Muscle of back (tissue), 13 donors: Measurements from ENCODE around the gene GABARAPL1. TPM values are rescaled to one million over a fixed set of nuclear protein-coding genes. Genes with fewer than 3 reads are reported as not detected.
"Not testable (repeated sequence)": the region's sequence is repeated elsewhere in the genome, so short reads cannot be mapped to it uniquely, and the experiment has no call there.

Experiments used
- DNase-seq, 3 donors: peaks; one replicate each; pipeline versions ENCODE4 v3.0.0 to v3.0.0-alpha.2; 2013
- long read RNA-seq, 9 donors: transcript quantifications; one replicate each; lab custom pipeline, GENCODE V29; 2026
- polyA plus RNA-seq, 10 donors: library from polyadenylated mRNA; unstranded; fragments of 120-200 nt; gene quantifications; one replicate each; pipeline ENCODE4 v1.2.1, GENCODE V29; 2013; ENCODE audit not compliant: insufficient read length in 10 of 10

Gene GABARAPL1
- 10 to 100 TPM; 19.6 to 29.2 (median 24.8) TPM for polyA plus RNA-seq
- long read RNA-seq, donor 1, transcript GABARAPL1-201 (4 exons, 1,957 nt) = major isoform, 6 of 7 reads
- long read RNA-seq, donor 1, partial matches to known transcripts = 0 of 7 reads
- long read RNA-seq, donor 1, other reads (novel, unspliced or antisense) = 0 of 7 reads
- long read RNA-seq, donor 2, transcript GABARAPL1-201 (4 exons, 1,957 nt) = major isoform, 10 of 10 reads
- long read RNA-seq, donor 2, partial matches to known transcripts = 0 of 10 reads
- long read RNA-seq, donor 2, other reads (novel, unspliced or antisense) = 0 of 10 reads
- long read RNA-seq, donor 3 = 0 reads
- long read RNA-seq, donor 4, transcript GABARAPL1-201 (4 exons, 1,957 nt) = major isoform, 7 of 7 reads
- long read RNA-seq, donor 4, partial matches to known transcripts = 0 of 7 reads
- long read RNA-seq, donor 4, other reads (novel, unspliced or antisense) = 0 of 7 reads
- long read RNA-seq, donor 5, transcript GABARAPL1-201 (4 exons, 1,957 nt) = major isoform, 11 of 14 reads
- long read RNA-seq, donor 5, partial matches to known transcripts = 0 of 14 reads
- long read RNA-seq, donor 5, other reads (novel, unspliced or antisense) = 0 of 14 reads
- long read RNA-seq, donor 6, transcript GABARAPL1-201 (4 exons, 1,957 nt) = major isoform, 8 of 10 reads
- long read RNA-seq, donor 6, partial matches to known transcripts = 0 of 10 reads
- long read RNA-seq, donor 6, other reads (novel, unspliced or antisense) = 0 of 10 reads
- long read RNA-seq, donor 7, transcript GABARAPL1-201 (4 exons, 1,957 nt) = major isoform, 5 of 5 reads
- long read RNA-seq, donor 7, partial matches to known transcripts = 0 of 5 reads
- long read RNA-seq, donor 7, other reads (novel, unspliced or antisense) = 0 of 5 reads
- long read RNA-seq, donor 8, transcript GABARAPL1-201 (4 exons, 1,957 nt) = major isoform, 10 of 11 reads
- long read RNA-seq, donor 8, partial matches to known transcripts = 0 of 11 reads
- long read RNA-seq, donor 8, other reads (novel, unspliced or antisense) = 0 of 11 reads
- long read RNA-seq, donor 9 = 0 reads

DNA sequence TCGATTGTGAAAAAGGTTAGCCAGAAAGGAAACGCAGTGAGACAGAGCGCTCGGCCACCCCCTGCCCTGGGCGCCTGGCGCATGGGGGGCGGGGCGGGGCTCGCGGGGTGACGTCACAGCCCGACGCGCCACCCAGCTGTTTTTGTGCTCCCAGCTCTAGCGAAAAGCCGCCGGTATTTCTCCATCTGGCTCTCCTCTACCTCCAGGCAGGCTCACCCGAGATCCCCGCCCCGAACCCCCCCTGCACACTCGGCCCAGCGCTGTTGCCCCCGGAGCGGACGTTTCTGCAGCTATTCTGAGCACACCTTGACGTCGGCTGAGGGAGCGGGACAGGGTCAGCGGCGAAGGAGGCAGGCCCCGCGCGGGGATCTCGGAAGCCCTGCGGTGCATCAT lies at the start of gene GABARAPL1:
TSS of gene GABARAPL1 (plus strand) at position 139 of the 393 bp plus-strand sequence. CDS start at position 392, 253 bp downstream.
- DNase-seq = peak; percentile 80 to 93 (median 85)

DNA sequence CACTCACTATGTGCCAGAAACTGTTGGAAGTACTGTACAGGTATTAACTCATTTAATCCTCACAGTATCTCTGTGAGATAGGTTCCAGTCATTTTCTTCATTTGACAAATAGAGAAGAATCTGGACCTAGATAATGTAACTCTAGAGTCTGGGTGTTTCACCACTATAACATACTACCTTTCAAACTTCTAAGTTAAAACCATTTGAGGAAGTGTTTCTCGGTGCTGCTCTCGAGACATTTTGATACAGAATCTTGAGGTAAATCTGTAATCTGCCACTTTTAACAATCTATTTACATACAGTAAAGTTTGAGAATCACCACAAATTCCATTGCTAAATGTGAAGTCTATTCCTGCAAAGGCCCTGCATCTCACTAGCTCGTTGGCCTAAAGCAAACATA lies 49.6 kb upstream of the GABARAPL1 start:
- no peak for DNase-seq

DNA sequence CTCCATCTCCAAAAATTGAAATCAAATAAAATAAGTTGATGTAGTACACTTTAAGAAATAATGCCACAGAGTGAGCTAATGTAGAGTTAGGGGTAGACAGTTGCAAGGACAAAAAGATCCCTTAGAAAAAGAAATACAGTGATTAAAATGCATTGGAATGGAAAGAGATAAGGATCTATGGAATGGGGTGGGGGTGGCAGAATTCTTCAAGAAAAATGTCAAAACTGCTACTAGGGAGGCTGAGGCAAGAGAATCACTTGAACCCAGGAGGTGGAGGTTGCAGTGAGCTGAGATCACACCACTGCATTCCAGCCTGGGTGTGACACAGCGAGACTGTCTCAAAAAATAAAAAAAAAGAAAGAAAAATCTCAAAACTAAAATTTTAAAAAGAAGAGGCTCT lies 47.3 kb upstream of the GABARAPL1 start:
- no peak for DNase-seq

DNA sequence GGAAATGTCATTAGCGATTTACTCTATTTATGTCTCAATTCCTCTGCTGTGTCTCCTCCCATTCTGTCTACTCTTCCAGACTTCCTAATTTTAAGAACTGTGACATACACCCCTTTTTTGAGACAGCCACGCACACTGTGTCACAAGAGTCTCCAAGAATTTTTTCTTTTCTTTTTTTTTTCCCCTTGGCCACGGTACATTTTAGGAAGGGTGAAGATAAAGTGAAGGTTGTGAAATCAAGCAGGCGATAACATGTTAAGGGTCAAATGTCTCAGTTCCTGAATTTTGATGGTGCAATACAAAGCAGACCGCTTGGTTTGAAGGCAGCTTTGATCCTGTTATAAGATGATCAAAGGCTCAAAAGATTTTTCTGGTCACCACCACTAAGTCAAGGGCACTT lies 45.1 kb upstream of the GABARAPL1 start:
- peak in 1 of 3 donors; percentile 18 for DNase-seq

DNA sequence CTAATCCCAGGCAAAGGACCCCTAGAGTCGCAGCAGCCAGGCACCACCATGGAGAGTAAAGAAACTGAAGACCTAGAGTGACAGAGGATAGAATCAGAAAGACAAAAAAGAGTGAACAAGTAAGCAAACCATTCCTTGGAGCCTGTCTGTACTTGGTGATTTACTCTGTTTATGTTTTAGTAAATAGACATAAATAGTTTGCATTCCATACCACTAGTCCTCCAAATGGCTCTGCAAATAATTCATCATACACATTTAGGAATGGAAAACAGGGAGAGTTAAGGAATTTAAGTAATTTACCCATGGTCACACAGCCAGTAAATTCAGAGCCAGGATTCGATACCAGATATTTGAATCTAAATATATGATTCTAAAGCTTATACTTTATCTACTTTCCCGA lies 43.6 kb upstream of the GABARAPL1 start:
- DNase-seq = peak in 1 of 3 donors; percentile 34

DNA sequence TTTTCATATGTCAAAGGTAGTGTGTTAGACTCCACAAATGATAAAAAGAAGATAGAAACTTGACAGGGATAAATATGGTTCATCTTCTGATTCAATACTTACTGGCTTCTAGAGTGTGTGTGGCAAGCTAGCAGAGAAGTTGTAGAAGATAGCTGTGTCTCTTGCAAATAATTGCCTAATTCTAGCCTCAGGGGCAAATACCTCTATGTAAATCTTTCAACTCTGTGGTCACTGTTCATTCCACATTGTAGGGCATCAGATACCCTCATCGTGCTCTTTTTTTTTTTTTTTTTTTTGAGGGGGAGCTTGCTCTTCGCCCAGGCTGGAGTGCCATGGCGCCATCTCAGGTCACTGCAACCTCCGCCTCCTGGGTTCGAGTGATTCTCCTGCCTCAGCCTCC lies 42.5 kb upstream of the GABARAPL1 start:
- no peak for DNase-seq

DNA sequence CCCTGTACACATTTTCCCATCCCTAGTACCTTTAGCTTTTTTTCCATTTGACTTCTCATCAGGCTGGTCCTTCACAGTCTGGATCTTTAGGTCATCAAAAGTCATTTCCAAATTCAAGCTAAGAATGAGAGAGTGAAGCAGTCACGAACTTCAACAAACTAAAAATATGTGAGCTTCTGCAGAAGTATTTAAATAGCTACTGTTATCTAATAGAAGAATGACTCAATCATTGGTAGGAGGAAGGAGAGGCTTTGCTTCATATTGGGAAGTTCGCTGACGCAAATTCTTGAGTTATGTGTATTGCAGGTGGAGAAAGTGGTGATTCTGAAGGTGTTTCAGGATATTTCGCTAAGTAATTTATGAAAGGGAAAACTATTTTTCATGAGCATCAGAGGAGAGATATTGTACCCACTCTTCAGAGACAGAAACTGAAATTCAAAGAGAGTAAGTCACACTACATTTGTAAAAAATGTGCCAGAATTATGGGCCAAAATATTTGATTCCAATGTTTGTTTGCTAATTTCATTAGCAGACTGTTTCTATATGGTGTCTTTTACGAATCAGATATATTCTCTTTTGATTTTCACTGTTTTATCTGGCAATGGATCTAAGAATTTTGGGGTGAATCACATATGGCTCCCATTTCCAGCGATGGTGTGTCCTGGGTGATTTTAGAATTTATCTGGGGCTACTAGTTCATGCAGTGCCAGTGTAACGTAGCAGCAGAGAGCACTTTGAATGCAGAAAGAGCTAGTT lies 40.5 kb upstream of the GABARAPL1 start, which contains the start of gene OLR1:
TSS of gene OLR1 (minus strand) at position 160 of the 756 bp plus-strand sequence. CDS start at position 105, 55 bp downstream.
- no peak for DNase-seq

DNA sequence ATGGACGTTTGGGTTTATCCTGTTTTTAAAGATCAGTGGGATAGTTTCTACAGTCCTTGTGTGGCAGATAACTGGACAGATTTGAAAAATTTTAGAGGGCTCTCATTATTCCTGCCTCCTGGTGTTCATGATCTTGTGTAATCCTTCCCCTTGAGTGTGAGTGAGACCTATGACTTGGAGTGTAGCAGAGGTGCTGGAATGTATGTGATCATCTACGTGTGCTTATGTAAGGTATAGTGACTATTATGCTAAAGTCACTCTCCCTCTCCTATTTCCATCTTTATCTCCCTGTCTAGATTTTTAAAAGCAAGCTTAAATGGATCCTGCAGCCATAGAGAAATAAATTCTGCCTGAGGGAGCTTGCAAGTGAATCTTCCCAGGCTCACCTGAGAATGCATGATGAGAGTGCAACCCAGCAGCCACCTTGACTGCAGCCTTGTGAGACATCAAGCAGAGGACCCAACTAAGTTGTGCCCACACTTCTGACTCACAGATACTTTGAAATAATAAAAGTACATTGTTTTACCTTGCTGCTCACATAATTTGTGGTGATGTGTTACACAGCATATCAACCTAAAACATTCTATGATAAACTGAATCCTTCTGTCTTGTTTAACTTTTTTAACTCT lies 37.6 kb upstream of the GABARAPL1 start:
- DNase-seq = no peak

DNA sequence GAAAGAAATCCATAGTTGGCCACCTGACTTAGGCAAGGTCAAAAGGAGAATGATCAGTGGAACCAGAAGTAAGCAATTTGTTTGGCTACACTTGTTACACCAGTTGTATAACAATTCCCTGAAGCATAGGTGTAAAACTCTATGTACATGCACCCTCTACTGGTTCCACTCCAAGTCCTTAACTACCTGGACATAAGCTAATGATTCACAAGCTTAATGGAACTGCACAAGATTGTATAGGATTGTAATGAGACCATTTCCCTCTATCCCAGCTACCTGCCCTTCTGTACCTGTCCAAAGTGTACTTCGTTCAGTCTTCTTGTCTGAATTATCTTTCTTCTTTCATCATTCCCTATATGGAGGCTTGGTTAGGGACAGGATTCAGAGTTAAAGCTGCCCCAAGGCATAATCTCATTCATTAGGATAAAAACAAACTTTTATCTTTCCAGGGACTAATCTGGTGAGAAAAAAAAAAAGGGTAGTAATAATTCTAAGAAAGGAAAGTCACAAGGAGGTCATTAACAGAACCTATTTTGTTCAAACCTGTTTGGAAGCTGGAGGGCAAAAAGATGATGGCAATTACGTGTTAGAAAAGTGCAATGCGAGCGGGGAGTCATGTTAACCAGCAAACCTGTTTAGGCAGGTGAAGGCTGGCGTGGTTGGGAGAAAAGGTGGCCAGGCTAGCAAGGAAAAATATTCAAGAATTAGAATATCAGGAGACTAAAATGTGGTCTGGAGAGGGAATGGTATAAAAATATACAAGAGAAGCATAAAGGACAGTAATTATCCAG lies 36.6 kb upstream of the GABARAPL1 start:
- DNase-seq = no peak

DNA sequence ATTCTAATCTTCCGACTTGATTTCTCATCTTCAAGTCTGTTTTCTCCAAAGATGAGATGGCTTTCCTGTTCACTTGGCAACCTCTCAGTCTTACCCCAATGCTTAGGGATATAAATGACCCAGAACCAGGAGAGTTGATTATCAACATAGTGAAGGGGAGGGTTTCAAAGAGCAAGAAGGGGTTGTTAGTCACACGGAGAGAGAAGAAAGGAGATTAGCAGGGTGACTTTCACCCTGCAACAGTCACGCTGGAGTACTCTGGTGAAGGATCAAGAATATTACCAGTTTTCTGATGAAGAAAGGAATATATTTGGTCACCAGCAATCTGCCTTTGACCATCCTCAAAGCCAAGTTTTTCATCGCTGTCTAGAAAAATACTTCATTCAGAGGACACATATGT lies 33.9 kb upstream of the GABARAPL1 start, which contains the start of gene TMEM52B:
TSS of gene TMEM52B (plus strand) at position 212 of the 400 bp plus-strand sequence. CDS start 543 bp downstream, outside the sequence.
- DNase-seq = no peak

DNA sequence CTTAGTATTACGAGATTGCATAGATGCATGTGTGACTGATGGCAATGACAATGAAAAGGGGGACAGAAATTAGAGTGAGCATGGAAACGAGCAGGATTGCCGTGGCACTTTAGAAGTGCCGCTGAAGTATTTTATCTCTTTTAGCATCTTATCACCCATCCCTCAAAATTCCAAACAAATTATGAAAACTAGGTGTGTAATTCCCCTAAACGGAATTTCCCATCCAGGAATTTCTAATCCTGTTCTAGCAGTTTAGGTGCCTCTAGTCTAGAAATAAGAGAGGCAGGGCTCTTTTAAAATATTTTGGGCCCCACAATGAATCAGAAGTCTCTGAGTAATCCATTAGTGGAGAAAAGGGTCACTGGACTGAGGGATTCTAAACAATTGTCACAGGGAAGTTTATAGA lies 32.9 kb upstream of the GABARAPL1 start:
- DNase-seq = no peak

DNA sequence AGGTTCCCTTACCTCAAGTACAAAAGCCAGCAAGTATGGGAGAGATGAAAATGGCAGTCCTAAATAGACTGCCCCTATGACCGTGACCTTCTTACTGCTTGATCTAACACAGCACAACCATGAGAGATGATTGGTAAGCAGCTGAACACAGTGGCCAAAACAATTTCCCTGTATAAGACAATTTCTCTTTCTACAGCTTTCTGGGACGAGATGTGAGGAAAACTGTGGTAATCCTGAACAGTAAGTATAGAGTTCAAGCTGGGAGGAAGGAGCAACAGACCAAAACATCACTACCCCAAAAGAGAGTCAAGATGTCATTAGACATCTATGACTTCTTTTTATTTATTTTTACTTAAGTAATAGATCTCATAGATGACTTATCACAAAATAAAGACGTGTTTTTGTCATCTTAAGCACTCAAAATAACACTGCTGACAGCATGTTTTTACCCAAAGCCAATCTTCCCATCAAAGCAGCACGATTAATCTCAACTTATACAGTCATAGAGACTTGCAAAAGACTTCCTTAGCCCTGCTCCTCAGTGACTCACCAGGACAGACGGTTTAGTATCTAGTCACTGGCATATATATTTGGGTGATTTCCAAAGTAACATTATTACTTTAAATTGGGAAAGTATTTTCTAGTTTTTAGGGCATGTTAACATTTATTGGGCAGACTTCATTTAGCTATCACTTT lies 30.2 kb upstream of the GABARAPL1 start:
- DNase-seq = peak in 1 of 3 donors; percentile 69

DNA sequence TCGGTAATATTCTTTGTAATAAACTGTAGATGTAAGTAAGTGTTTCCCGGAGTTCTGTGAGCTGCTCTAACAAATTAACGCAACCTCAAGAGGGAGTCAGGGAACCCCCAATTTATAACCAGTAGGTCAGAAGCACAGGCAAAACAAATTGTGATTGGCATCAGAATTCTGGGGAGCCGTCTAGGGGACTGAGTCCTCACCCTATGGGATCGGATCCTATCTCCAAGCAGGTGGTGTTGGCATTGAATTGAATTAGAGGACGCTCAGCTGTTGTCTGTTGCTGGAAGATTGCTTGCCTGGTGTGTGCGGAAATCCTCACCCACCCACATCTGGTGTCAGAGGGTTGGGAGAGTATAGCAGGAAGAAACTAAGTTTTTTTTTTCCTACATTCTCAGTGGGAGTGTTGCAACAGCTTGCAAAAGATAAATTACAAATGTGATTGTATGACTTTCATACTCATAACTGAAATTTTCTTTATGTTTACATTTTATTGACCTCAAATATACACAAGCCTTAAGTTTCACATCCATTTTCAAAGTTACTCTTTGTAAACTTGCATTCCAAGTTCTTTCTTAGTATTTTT lies 28.3 kb upstream of the GABARAPL1 start:
- DNase-seq = peak; percentile 10 to 33 (median 32)

DNA sequence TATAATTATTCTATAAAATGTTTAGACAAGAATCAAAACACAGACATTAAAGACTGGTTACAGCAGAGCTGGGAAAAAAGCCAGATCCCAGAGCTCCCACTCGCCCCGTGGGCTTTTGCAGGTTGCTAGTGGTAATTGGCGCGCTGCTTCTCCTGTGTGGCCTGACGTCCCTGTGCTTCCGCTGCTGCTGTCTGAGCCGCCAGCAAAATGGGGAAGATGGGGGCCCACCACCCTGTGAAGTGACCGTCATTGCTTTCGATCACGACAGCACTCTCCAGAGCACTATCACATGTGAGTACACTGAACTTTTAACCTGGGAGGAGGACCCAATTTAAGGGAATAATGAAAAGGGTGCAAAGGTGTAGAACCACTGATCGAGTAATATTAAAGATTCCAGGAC lies 26.4 kb upstream of the GABARAPL1 start:
- peak in 2 of 3 donors; percentile 26 to 59 for DNase-seq

DNA sequence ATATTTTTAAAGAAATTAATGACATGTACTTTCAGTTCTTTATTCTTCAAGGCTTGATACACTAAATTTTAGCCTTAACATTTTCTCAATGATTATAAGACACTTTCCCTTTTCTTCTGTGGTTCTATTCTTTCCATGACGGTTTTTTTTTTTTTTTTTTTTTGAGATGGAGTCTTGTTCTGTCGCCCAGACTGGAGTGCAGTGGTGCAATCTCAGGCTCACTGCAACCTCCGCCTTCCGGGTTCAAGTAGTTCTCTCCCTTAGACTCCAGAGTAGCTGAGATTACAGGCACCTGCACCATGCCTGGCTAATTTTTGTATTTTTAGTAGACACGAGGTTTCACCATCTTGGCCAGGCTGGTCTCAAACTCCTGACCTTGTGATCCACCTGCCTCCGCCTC lies 25.7 kb upstream of the GABARAPL1 start:
- not testable (repeated sequence) for DNase-seq

DNA sequence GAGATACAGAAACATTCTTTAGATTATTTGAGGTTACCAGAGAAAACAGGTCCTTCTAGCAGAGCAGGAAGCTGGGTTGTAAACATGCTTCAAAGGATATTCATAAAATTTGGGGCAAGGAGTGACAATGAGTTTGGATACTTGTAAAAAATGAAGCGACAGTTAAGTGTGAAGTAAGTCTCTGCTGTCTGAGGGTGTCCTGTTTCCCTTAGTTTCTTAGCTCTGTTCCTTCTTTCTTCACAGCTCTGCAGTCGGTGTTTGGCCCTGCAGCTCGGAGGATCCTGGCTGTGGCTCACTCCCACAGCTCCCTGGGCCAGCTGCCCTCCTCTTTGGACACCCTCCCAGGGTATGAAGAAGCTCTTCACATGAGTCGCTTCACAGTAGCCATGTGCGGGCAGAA lies 23.0 kb upstream of the GABARAPL1 start:
- no peak for DNase-seq

DNA sequence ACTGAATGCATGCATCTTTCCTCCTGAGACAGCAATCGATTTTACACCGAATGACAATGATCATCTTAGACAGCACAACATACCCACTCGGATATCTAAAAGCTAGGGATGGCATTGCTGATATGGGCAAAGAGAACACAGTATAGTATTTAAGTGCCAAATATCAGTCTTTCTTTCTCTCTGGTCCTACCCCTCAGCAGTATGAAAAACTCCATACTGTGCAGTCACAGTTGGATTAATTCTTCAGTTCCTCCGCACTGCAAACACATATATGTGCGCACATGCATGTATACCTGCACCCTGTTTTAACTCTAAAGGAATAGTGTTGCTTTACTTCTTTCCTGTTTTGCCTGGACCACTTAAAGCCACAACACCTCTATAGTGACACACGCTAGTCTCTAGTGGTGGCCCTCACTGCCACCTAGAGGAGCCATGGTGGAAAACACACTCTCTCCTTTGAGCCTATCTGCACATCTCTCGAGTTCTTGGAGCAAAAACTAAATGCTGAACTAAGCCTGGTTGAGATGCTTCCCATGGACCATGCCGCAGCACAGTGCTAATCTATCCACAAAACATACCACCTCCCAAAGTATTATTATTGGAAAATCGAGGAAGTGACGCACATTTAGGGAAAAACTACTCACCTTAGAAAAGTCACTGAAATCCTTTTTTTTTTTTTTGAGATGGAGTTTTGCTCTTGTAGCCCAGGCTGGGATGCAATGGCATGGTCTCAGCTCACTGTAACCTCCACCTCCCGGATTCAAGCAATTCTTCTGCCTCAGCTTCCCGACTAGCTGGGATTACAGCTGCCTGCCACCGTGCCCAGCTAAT lies 21.9 kb upstream of the GABARAPL1 start:
- peak; percentile 49 to 78 (median 58) for DNase-seq

DNA sequence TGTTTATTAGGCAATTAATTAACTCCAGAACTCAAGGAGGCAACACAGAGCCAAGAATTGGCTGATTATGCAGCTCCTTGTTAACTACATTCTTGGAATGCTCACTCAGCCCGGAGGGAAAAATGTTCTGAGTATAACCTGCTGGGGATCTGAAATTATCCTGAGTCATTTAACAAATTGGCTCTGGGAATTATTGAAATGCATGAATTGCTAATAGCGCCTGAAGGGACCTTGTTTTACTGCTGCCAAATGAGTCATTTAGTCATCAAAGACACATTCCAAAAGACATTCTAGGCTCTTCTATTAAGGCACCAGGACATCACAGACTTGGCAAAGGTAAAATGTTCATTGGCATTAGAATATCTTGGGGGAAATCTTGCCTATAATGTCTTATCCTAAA lies 20.8 kb upstream of the GABARAPL1 start:
- peak in 1 of 3 donors; percentile 71 for DNase-seq
